ENCODE results near the gene GXYLT1. TPM values are rescaled to one million over a fixed set of nuclear protein-coding genes. Genes with fewer than 3 reads are reported as not detected.
"Not testable (repeated sequence)": the region's sequence is repeated elsewhere in the genome, so short reads cannot be mapped to it uniquely, and the experiment has no call there.

GXYLT1 gene, protein sequence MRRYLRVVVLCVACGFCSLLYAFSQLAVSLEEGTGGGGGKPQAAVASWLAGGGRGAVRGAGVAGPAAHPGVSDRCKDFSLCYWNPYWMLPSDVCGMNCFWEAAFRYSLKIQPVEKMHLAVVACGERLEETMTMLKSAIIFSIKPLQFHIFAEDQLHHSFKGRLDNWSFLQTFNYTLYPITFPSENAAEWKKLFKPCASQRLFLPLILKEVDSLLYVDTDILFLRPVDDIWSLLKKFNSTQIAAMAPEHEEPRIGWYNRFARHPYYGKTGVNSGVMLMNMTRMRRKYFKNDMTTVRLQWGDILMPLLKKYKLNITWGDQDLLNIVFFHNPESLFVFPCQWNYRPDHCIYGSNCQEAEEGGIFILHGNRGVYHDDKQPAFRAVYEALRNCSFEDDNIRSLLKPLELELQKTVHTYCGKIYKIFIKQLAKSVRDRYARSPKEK
- 14.6 and 16.6 TPM in 2 replicates for total RNA-seq (2014; rRNA removed; shearing (Covaris generic))
- 13.7 and 14.8 TPM in 2 replicates for polyA plus RNA-seq (2016; fragmentation: Nextera tagmentation; extraction: Ambion mirVana)

GRCh38 chr12:42144408-42145196 is at the start of gene GXYLT1:
TSS of gene GXYLT1 (minus strand) at chr12:42144874. CDS start at chr12:42144646, 228 bp downstream.
- peak; percentile 97 for DNase-seq
- Histone ChIP-seq H3K27me3 (replicated peaks; ENCODE audit: insufficient read depth) (no peaks in the 10 kb centered on the region), H3K27ac (peak within 1 kb of the TSS; percentile 23; the same call in 1 of the 2 replicates), H3K36me3 (ENCODE audit: low read depth) (no peaks in the 10 kb centered on the region), H3K4me2 (ENCODE audit: unreplicated experiment) (peak within 1 kb of the TSS; percentile 95), H3K4me3 (peak within 1 kb of the TSS; percentile 82), H3K9me3 (ENCODE audit: low read depth) (no peaks in the 10 kb centered on the region), H3K79me2 (ENCODE audit: insufficient read depth) (peaks cover 46% of the 10 kb centered on the region), H4K20me1 (ENCODE audit: insufficient read depth) (no peaks in the 10 kb centered on the region), H3K4me1 (ENCODE audit: insufficient read depth) (peaks cover 29% of the 10 kb centered on the region), H3K9me2 (ENCODE audit: insufficient read depth) (no peaks in the 10 kb centered on the region), H2AFZ (peak within 1 kb of the TSS; percentile 89), H3F3A (ENCODE audit: insufficient read depth) (peaks cover 28% of the 10 kb centered on the region), H3K9ac (peak within 1 kb of the TSS; percentile 73)
- in situ Hi-C loops (cut with MboI), result loop anchor here (25.0 kb wide), 2 partner anchors 418 to 1143 kb away; no protein-coding TSS in a partner anchor
- WGBS, 2 experiments (ENCODE audit: low coverage in 1 of 2, low lambda C conversion rate in 2 of 2, missing lambda C conversion rate in 2 of 2), result 2 to 3% methylated on average over 45 to 67 of the region's 106 CpGs
- TF ChIP-seq EZH2 (IDR thresholded peaks at IDR 0.05; ENCODE audit: insufficient read depth, poor library complexity, severe bottlenecking), result no peak
- TF ChIP-seq EZH2phosphoT487 (IDR thresholded peaks at IDR 0.05; ENCODE audit: insufficient read depth, low read depth), result no peak

DNA sequence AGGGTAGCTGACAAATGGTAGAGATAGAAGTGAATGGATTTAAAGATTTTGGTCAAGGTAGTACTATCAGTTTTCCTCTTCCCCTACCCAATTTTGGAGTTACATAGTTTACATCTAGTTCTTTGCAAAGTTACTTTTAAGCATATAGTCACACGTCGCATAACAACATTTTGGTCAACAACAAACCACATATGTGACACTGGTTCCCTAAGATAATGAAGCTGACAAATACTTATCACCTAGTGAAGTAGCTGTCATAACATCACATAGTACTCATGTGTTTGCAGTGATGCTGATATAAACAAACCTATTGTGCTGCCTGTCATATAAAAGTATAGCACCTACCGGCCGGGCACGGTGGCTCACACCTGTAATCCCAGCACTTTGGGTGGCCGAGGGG is 48.0 kb upstream of the GXYLT1 start:
- no peaks in the 10 kb centered on the region for H3K9me2 ChIP-seq (ENCODE audit: insufficient read depth)
- H3K27ac ChIP-seq, result no peak overlapping the region
- H4K20me1 ChIP-seq (ENCODE audit: insufficient read depth), result no peaks in the 10 kb centered on the region
- H3K27me3 ChIP-seq (replicated peaks; ENCODE audit: insufficient read depth), result no peaks in the 10 kb centered on the region
- H3K79me2 ChIP-seq (ENCODE audit: insufficient read depth), result peaks cover 39% of the 10 kb centered on the region
- H3K9ac ChIP-seq, result no peak overlapping the region
- H3K4me2 ChIP-seq (ENCODE audit: unreplicated experiment), result no peak overlapping the region
- H3K36me3 ChIP-seq (ENCODE audit: low read depth), result peaks cover 10% of the 10 kb centered on the region; the same call in 1 of the 2 replicates
- in situ Hi-C loops (cut with MboI), result no loop called here
- DNase-seq, result no peak
- no peak overlapping the region for H2AFZ ChIP-seq
- peaks cover 9% of the 10 kb centered on the region; the same call in 1 of the 2 replicates for H3F3A ChIP-seq (ENCODE audit: insufficient read depth)
- TF ChIP-seq EZH2phosphoT487 (IDR thresholded peaks at IDR 0.05; ENCODE audit: insufficient read depth, low read depth) (no peak), EZH2 (IDR thresholded peaks at IDR 0.05; ENCODE audit: insufficient read depth, poor library complexity, severe bottlenecking) (no peak)
- no peaks in the 10 kb centered on the region for H3K9me3 ChIP-seq (ENCODE audit: low read depth)
- 92 to 97% methylated on average over 6 of the region's 6 CpGs for WGBS, 2 experiments (ENCODE audit: low coverage in 1 of 2, low lambda C conversion rate in 2 of 2, missing lambda C conversion rate in 2 of 2)
- H3K4me3 ChIP-seq, result no peak overlapping the region
- H3K4me1 ChIP-seq (ENCODE audit: insufficient read depth), result 0 out of 2 replicates have a peak, but pooled peaks cover 6% of the 10 kb centered on the region

DNA sequence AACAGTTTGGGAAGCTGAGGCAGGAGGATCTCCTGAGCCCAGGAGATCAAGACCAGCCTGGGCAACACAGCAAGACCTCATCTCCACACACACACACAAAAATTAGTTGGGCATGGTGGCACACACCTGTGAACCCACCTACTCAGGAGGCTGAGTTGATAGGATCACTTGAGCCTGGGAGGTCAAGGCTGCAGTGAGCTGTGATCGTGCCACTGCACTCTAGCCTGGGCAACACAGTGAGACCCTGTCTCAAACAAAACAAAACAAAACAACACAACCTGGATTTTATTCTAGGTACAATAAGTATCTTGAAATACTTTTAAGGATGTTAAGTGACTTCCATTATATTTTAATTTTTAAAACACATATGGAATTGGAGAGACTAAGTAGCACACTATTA is 47.6 kb upstream of the GXYLT1 start:
- Histone ChIP-seq H3K9me3 (ENCODE audit: low read depth) (no peaks in the 10 kb centered on the region), H3K4me1 (ENCODE audit: insufficient read depth) (0 out of 2 replicates have a peak, but pooled peaks cover 6% of the 10 kb centered on the region), H3K79me2 (ENCODE audit: insufficient read depth) (peaks cover 39% of the 10 kb centered on the region), H3K27me3 (replicated peaks; ENCODE audit: insufficient read depth) (no peaks in the 10 kb centered on the region), H3K9ac (no peak overlapping the region), H3K4me2 (ENCODE audit: unreplicated experiment) (no peak overlapping the region), H3K27ac (no peak overlapping the region), H2AFZ (no peak overlapping the region), H4K20me1 (ENCODE audit: insufficient read depth) (no peaks in the 10 kb centered on the region), H3K4me3 (no peak overlapping the region), H3F3A (ENCODE audit: insufficient read depth) (peaks cover 9% of the 10 kb centered on the region; the same call in 1 of the 2 replicates), H3K9me2 (ENCODE audit: insufficient read depth) (no peaks in the 10 kb centered on the region), H3K36me3 (ENCODE audit: low read depth) (0 out of 2 replicates have a peak, but pooled peaks cover 10% of the 10 kb centered on the region)
- no peak for DNase-seq
- no peak for TF ChIP-seq EZH2 (IDR thresholded peaks at IDR 0.05; ENCODE audit: insufficient read depth, poor library complexity, severe bottlenecking)
- TF ChIP-seq EZH2phosphoT487 (IDR thresholded peaks at IDR 0.05; ENCODE audit: insufficient read depth, low read depth), result no peak
- 94 to 100% methylated on average over 1 of the region's 1 CpG for WGBS, 2 experiments (ENCODE audit: low coverage in 1 of 2, low lambda C conversion rate in 2 of 2, missing lambda C conversion rate in 2 of 2)
- in situ Hi-C loops (cut with MboI), result no loop called here

- Histone ChIP-seq H3K79me2 (ENCODE audit: insufficient read depth) (peaks cover 44% of the 10 kb centered on the region), H3K9me3 (ENCODE audit: low read depth) (no peaks in the 10 kb centered on the region), H3K27ac (no peak overlapping the region), H3K4me3 (no peak overlapping the region), H3K4me2 (ENCODE audit: unreplicated experiment) (no peak overlapping the region), H3F3A (ENCODE audit: insufficient read depth) (peaks cover 9% of the 10 kb centered on the region; the same call in 1 of the 2 replicates), H3K36me3 (ENCODE audit: low read depth) (0 out of 2 replicates have a peak, but pooled peaks cover 10% of the 10 kb centered on the region), H4K20me1 (ENCODE audit: insufficient read depth) (no peaks in the 10 kb centered on the region), H2AFZ (no peak overlapping the region), H3K27me3 (replicated peaks; ENCODE audit: insufficient read depth) (no peaks in the 10 kb centered on the region), H3K9me2 (ENCODE audit: insufficient read depth) (no peaks in the 10 kb centered on the region), H3K4me1 (ENCODE audit: insufficient read depth) (0 out of 2 replicates have a peak, but pooled peaks cover 6% of the 10 kb centered on the region), H3K9ac (no peak overlapping the region)
- TF ChIP-seq EZH2phosphoT487 (IDR thresholded peaks at IDR 0.05; ENCODE audit: insufficient read depth, low read depth) (no peak), EZH2 (IDR thresholded peaks at IDR 0.05; ENCODE audit: insufficient read depth, poor library complexity, severe bottlenecking) (no peak)
- in situ Hi-C loops (cut with MboI), result no loop called here
- no peak for DNase-seq
Measured at GRCh38 chr12:42190376-42190775, 45.7 kb upstream of the GXYLT1 start.

DNA sequence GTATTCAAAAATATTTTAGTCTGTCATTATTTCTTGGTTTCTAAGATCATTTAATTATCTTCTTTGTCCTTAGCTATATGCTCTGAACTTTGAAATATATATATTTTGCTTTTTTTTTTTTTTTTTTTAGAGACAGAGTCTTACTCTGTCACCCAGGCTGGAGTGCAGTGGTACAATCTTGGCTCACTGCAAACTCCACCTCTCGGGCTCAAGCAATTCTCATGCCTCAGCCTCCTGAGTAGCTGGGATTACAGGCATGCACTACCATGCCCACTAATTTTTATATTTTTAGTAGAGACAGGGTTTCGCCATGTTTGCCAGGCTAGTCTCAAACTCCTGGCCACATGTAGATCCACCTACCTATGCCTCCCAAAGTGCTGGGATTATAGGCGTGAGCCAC is 43.6 kb upstream of the GXYLT1 start:
- in situ Hi-C loops (cut with MboI); H3K9me3 ChIP-seq (ENCODE audit: low read depth); H3K4me2 ChIP-seq (ENCODE audit: unreplicated experiment); H3K36me3 ChIP-seq (ENCODE audit: low read depth); H3K4me3 ChIP-seq; H3F3A ChIP-seq (ENCODE audit: insufficient read depth); H4K20me1 ChIP-seq (ENCODE audit: insufficient read depth); H3K4me1 ChIP-seq (ENCODE audit: insufficient read depth); DNase-seq; H3K9ac ChIP-seq; H3K9me2 ChIP-seq (ENCODE audit: insufficient read depth); H2AFZ ChIP-seq; H3K27ac ChIP-seq; H3K27me3 ChIP-seq (replicated peaks; ENCODE audit: insufficient read depth): not testable (repeated sequence)
- 95% methylated on average over 3 of the region's 3 CpGs for WGBS, 2 experiments (ENCODE audit: low coverage in 1 of 2, low lambda C conversion rate in 2 of 2, missing lambda C conversion rate in 2 of 2)
- H3K79me2 ChIP-seq (ENCODE audit: insufficient read depth), result peaks cover 49% of the 10 kb centered on the region

Data from GM23248 (cell line).